OCI-LY1 (cell line): Measurements from ENCODE around the gene CCR7.

ENCODE experiments used
- H2AFZ ChIP-seq: fragments of 200-600 bp; sonication (generic), shearing (Covaris generic); 2 replicates; pipeline ENCODE4 v1.6.0; 2014; ENCODE audit warnings: antibody characterized with exemption, mild to moderate bottlenecking, low read length
- H3F3A ChIP-seq: fragments of 200-600 bp; sonication (generic), shearing (Covaris generic); 2 replicates; pipeline ENCODE4 v1.6.0; 2014; ENCODE audit warnings: mild to moderate bottlenecking, antibody characterized with exemption, low read length, moderate library complexity; ENCODE audit not compliant: insufficient read depth
- H3K27ac ChIP-seq: fragments of 200-600 bp; sonication (generic); 2 replicates; pipeline ENCODE4 v1.5.1; 2014; ENCODE audit warnings: low read length, mixed run types, mild to moderate bottlenecking, low read depth; ENCODE audit not compliant: poor library complexity, severe bottlenecking
- H3K27me3 ChIP-seq: fragments of 200-600 bp; sonication (generic); 2 replicates; pipeline ENCODE4 v1.6.0; 2014; ENCODE audit warnings: antibody characterized with exemption, mild to moderate bottlenecking, low read length, moderate library complexity; ENCODE audit not compliant: insufficient read depth
- H3K36me3 ChIP-seq: fragments of 200-600 bp; sonication (generic); 2 replicates; pipeline ENCODE4 v1.6.1; 2014; ENCODE audit warnings: mild to moderate bottlenecking, antibody characterized with exemption, low read length, moderate library complexity, mixed read lengths; ENCODE audit not compliant: insufficient read depth
- H3K4me1 ChIP-seq: fragments of 200-600 bp; sonication (generic); 2 replicates; pipeline ENCODE4 v1.5.1; 2014; ENCODE audit warnings: mild to moderate bottlenecking, low read length, moderate library complexity; ENCODE audit not compliant: insufficient read depth, severe bottlenecking
- H3K4me2 ChIP-seq: fragments of 200-600 bp; sonication (generic), shearing (Covaris generic); 2 replicates; pipeline ENCODE4 v1.6.1; 2014; ENCODE audit warnings: low read length
- H3K4me3 ChIP-seq: fragments of 200-600 bp; sonication (generic); 2 replicates; pipeline ENCODE4 v1.5.1; 2014; ENCODE audit warnings: low read length, low read depth, mild to moderate bottlenecking, mixed read lengths; ENCODE audit not compliant: poor library complexity, severe bottlenecking
- H3K79me2 ChIP-seq: fragments of 200-600 bp; shearing (Covaris generic); 2 replicates; pipeline ENCODE4 v1.6.1; 2016; ENCODE audit warnings: mixed run types, low read length, mixed read lengths; ENCODE audit not compliant: insufficient read depth
- H3K9ac ChIP-seq: fragments of 200-600 bp; sonication (generic), shearing (Covaris generic); 2 replicates; pipeline ENCODE4 v1.6.1; 2014; ENCODE audit warnings: mild to moderate bottlenecking, low read length, mixed read lengths
- H3K9me2 ChIP-seq: fragments of 200-600 bp; sonication (generic), shearing (Covaris generic); 2 replicates; pipeline ENCODE4 v1.6.1; 2014; ENCODE audit warnings: low read depth, mild to moderate bottlenecking, low read length, mixed read lengths
- H3K9me3 ChIP-seq: fragments of 200-600 bp; shearing (Covaris generic); 2 replicates; pipeline ENCODE4 v1.6.1; 2014; ENCODE audit warnings: low read length, mixed read lengths
- H4K20me1 ChIP-seq: fragments of 200-600 bp; sonication (generic), shearing (Covaris generic); 2 replicates; pipeline ENCODE4 v1.6.0; 2016; ENCODE audit warnings: mild to moderate bottlenecking, low read length; ENCODE audit not compliant: insufficient read depth
- EZH2 ChIP-seq: fragments of 200-600 bp; sonication (generic), shearing (Covaris generic); IDR thresholded peaks from 2 replicates; pipeline ENCODE4 v1.8.0; 2017; ENCODE audit warnings: borderline replicate concordance, mixed run types, mild to moderate bottlenecking, antibody characterized with exemption, low read length, moderate library complexity, mixed read lengths
- TF ChIP-seq, protein P1 (sequence below): fragments of 200-600 bp; sonication (generic), shearing (Covaris generic); IDR thresholded peaks from 2 replicates; pipeline ENCODE4 v1.5.1; 2017; ENCODE audit warnings: mild to moderate bottlenecking, antibody characterized with exemption, low read length, moderate library complexity, mixed read lengths

The CCR7 gene

DNA sequence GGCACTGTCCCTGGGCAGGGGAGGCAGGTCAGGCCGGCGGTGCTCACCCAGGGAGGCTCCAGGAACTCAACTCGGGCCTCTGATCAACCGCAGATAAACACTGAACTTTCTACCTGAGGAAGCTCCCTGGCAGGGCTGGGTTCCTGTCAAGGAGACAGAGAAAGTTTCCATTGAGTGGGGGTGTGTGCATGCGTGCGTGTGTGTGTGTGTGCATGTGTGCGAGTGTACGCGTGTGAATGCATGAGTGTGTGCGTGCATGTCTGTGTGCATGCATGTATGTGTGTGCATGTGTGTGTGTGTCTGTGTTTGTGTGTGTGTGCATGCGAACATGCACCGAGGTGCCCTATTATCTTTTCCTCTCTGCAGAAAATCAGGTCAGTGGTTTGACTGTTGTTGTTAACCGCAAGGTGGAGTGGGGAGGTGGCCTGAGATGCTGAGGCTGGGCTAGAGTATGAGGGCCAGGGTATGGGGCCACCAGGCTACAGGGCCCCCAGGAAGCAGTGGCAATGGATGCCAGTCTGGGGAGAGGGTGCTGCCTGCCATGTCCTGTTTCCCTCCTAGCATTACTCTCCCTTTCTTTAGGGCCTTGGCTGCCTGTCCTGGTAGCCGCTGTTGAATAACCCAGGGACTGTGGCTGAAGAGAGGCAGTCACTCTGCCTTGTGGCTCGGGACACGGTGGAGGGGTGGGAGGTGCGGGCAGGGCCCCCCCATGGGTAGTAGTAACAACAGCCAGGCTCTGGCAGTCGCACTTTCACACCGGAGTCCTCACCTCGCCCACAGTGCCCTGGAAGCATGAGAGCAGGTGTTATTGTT is 24.0 kb downstream of the CCR7 start:
- H3K27ac ChIP-seq = peak overlapping the region; percentile 83
- H3K9me3 ChIP-seq = no peaks in the 10 kb centered on the region
- no peaks in the 10 kb centered on the region for H3K36me3 ChIP-seq
- no peaks in the 10 kb centered on the region for H3F3A ChIP-seq
- no peaks in the 10 kb centered on the region for H3K79me2 ChIP-seq
- TF ChIP-seq EZH2 = no peak
- TF ChIP-seq, protein P1, sequence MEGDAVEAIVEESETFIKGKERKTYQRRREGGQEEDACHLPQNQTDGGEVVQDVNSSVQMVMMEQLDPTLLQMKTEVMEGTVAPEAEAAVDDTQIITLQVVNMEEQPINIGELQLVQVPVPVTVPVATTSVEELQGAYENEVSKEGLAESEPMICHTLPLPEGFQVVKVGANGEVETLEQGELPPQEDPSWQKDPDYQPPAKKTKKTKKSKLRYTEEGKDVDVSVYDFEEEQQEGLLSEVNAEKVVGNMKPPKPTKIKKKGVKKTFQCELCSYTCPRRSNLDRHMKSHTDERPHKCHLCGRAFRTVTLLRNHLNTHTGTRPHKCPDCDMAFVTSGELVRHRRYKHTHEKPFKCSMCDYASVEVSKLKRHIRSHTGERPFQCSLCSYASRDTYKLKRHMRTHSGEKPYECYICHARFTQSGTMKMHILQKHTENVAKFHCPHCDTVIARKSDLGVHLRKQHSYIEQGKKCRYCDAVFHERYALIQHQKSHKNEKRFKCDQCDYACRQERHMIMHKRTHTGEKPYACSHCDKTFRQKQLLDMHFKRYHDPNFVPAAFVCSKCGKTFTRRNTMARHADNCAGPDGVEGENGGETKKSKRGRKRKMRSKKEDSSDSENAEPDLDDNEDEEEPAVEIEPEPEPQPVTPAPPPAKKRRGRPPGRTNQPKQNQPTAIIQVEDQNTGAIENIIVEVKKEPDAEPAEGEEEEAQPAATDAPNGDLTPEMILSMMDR = no peak
- H3K27me3 ChIP-seq = no peaks in the 10 kb centered on the region
- peaks cover 36% of the 10 kb centered on the region for H3K4me1 ChIP-seq
- no peaks in the 10 kb centered on the region for H4K20me1 ChIP-seq
- H3K4me3 ChIP-seq = no peak overlapping the region
- H3K4me2 ChIP-seq = peak overlapping the region; percentile 6; the same call in 1 of the 2 replicates
- no peaks in the 10 kb centered on the region for H3K9me2 ChIP-seq
- H2AFZ ChIP-seq = no peak overlapping the region
- peak overlapping the region; percentile 13; the same call in 1 of the 2 replicates for H3K9ac ChIP-seq

DNA sequence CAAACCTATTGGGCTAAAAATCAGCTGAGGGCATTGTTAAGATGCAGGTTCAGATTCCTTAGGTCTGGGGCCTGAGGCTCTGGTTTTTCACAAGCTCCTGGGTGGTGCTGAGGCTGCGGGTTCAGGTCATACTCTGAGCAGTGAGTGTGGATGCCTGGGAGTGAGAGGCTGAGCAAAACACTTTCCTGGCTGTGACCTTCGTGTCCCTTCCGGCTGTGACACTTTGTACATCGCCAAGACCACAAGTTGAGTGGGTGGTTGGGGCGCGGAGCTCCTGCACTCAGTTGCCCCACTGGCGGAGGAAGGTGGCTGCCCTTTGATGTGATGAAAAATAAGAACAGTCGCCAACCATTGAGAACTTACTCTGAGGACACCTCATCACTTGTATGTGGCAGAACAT is 24.8 kb downstream of the CCR7 start:
- Histone ChIP-seq H3K9me3 (no peaks in the 10 kb centered on the region), H3K9me2 (no peaks in the 10 kb centered on the region), H3K36me3 (no peaks in the 10 kb centered on the region), H3K4me3 (no peak overlapping the region), H3K9ac (peak overlapping the region; percentile 13; the same call in 1 of the 2 replicates), H3K4me1 (peaks cover 36% of the 10 kb centered on the region), H3K27ac (peak overlapping the region; percentile 83), H3K4me2 (no peak overlapping the region), H4K20me1 (no peaks in the 10 kb centered on the region), H3K79me2 (no peaks in the 10 kb centered on the region), H3K27me3 (no peaks in the 10 kb centered on the region), H2AFZ (no peak overlapping the region), H3F3A (no peaks in the 10 kb centered on the region)
- TF ChIP-seq EZH2 = no peak
- TF ChIP-seq, protein P1 = no peak

DNA sequence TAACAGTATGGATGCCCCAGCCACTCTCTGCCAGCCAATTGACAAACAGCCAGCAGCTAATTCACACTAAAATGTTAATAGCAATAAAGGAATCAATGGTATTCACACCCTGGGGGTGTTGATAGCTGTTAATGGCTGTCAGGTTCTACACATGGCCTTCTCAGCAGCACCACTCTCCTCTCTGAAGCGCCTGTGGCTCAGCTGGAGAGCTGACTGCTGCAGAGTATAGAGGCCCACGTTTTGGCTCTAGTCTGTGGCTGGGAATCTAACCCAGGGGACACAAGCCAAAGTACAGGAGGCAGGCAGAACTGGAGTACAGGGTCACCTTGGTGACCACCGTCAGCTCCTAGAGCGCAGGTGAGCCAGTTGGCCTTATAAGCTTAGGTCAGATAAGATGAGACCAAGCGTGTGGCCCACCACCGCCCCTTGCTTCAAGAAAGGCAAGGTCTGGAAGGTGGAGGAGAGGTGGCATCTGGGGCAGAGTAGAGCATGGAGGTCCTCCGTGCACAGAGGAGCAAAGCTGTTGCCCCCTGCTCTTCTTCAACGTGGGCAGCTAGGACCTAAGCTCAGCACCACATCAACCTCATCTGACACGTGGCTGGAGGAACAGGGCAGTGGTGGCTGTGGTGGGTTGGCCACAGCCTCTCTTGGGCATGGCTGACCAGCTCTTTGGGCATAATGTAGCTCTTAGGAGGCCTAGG is 25.4 kb downstream of the CCR7 start:
- peaks cover 36% of the 10 kb centered on the region for H3K4me1 ChIP-seq

More for the DNA sequence above, 25.4 kb downstream of the CCR7 start:
- no peak overlapping the region for H3K4me3 ChIP-seq
- no peaks in the 10 kb centered on the region for H4K20me1 ChIP-seq
- H3K9me3 ChIP-seq = no peaks in the 10 kb centered on the region
- H3K9me2 ChIP-seq = no peaks in the 10 kb centered on the region
- H3K9ac ChIP-seq = no peak overlapping the region
- H3F3A ChIP-seq = no peaks in the 10 kb centered on the region
- TF ChIP-seq EZH2 = no peak
- TF ChIP-seq, protein P1 = no peak
- no peaks in the 10 kb centered on the region for H3K27me3 ChIP-seq
- H3K79me2 ChIP-seq = no peaks in the 10 kb centered on the region
- H2AFZ ChIP-seq = no peak overlapping the region
- peak overlapping the region; percentile 83 for H3K27ac ChIP-seq
- H3K4me2 ChIP-seq = no peak overlapping the region
- H3K36me3 ChIP-seq = no peaks in the 10 kb centered on the region
